Bone marrow (tissue), 2 donors: ENCODE results near the gene MORN1.

Experiments
- DNase-seq, 2 donors: peaks; one replicate each; lab custom pipeline; 2025; lab: John Stamatoyannopoulos, UW

MORN1 gene

DNA sequence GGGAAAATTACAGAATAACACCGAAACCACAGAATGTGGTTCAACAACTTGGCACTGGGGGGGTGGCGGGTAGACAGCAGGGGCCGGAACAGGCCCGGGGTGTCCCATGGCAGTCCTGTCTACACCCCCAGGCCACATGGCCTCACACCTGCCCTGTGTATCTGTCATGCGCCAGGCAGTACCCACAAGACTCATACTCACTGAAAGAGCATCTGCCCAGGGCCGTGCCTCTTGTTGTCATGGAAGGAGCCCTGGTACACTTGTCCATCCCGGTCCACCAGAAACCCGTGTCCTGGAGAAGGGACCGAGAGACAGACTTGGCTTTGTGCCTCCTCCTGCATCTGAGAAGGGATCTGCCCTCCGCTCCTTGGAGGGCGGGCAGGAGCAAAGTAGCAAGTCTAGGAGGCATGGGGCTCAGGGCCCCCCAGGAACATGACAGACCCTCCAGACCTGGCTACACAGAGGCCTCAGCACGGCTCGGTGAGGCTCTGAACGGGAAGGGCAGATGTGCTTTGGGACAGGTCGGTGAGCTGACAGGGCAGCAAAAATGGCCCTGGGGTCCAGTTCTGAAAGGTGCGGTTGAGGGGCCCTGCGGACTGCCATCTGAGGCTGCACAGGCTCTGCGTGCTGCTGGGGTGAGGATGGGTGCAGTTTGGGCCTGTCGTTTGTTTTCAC lies 5.6 kb downstream of the MORN1 start:
- DNase-seq: no peak

DNA sequence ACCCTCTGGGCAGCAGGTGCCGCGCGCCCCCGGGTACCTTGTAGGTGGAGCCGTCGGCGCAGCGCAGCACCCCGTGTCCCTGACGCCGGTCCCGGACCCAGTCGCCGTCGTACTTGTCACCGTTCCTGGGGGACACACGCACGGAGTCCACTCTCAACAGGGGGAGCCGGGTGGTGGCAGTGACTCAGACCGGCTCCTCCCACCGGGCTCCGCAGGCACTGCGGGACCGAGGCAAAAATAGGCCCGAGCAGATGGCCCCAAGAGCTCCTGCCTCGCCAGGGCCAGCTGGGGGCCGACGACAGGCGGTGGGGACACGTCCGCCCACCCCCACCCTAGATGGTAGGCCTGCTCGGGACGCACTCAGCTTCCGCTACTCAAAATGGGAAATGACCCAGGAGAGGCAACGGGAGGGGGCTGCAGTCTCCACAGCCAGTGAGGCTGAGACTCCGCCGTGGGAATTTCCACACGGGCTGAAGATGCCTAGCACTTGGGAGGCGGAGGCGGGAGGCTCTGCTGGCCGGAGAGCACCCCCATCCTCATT lies 6.3 kb downstream of the MORN1 start:
- no peak for DNase-seq

DNA sequence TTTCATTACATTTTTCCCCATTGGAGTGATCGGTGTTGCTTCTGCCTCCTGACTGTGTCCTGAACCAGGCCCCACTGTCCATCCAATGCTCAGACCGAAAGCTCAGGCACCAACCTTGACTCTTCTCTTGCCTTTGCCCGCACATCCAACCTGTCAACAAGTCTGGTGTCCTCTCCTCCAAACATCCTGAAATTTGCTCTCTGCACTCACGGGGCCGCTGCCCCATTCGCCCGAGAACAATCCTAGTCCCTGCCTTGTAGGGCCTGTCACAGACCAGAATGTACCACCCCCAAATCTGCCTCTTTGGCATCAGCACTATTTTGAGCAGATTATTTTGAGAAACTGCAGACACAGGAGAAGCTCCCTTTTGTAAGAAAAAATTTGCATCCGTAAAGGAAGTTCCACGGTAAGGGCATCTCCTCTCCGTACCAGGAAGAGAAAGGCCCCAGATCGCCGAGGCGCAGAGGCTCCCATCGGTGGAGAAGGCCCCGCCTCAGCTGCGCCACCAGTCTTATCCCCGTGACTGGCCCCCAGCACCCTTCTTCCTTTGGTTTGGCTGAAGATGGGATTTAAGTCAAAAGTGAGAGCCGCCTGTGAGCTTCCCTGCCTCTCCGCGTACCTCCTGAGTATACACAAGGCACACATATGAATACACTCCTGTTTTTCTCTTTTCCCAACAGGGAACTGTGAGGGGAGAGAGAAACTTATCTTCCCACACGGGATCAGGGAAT lies 7.1 kb downstream of the MORN1 start:
- no peak for DNase-seq

DNA sequence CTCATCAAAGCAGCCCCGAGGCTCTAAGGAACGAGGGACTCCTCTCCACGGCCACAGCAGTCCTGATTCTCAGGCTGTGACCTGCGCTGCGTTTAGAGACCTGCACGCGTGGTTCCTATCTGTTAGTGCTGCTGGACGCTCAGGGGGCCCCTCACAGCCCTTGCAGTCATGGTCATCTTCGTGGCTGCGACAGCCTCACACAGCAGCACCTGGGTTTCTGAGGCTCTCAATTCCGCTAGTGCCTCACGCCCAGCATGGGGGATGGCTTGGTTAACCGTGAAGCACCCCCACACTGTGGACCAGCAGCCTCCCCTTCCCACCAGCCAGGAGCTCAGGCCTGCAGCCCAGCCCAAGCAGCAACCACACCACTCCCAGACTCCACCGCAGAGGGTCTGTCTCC lies 7.8 kb downstream of the MORN1 start:
- no peak for DNase-seq

DNA sequence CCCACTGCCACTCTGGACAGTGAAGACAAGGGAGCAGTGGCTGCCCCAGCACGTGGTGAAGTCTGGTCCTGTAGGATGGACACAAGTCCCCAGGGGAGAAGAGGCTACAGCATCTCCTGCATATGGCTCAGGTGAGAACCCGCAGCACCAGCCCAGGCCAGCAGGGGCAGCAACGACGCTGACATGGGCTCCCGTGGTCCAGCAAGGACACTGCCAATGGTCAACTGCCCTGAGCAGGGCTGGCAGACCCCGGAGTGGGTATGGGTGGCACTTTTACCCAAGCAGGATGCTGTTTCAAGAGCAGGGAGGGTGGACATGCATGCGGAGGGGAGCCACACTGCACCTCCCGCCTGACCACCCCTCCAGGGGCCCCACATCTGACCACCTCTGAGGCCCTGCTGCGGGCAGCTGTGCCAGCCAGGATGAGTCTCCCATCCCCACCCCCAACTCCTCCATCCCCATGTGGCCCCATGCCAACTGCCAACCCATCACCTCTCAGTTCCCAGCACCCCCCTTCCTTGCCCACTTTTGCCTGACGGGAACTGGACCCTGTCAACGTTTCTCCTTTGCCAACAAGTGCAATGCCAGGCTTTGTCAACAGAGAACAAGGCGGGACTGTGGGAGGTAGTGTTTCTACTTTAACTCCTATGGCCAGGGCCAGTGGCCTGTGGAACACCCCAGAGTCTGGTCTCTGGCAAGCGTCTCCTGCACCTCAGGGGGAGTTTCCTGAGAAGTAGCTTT lies 8.6 kb downstream of the MORN1 start:
- DNase-seq: no peak

DNA sequence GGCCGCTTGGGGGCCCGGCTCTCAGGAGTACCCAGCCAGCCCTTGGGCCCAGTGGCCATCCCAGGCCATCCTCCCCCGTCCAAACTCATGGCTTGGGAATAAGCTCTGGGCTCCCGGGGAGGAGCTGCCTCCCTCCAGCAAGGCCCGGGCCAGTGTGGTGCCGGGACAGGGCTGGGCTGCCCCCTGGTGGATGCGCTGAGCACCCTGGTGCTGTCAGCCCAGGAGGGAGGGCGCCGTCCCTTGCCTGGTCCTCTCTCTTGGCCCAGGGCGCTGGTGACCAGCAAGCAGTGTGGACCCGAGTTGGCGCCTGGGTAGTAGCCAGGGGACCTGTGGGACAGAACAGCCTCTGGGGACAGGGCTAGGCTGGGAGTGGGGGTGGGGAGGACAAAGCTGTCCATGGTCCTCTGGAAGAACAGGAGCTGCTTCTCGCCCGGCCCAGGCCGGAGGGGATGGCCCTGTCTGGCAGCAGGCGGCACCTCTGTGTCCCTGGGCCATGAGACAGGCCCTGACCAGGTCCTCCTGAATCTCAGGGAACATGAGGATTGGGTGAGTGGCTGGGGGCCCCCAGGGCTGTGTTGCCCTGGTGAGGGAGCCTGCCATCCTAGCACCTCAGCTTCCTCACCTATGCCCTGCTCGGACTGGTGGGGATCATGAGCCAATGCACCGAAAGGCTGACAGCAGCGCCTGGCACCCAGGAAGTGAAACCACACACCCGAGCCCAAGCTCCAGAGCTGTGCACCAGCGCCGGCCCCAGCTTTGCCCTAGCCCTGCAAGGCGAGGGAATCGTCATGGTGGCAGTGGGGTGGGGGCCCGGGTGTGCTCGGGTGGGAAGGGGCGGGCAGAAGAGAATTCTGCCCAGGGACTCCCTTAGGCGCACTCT lies 9.4 kb downstream of the MORN1 start:
- DNase-seq: peak; percentile 52 to 62

DNA sequence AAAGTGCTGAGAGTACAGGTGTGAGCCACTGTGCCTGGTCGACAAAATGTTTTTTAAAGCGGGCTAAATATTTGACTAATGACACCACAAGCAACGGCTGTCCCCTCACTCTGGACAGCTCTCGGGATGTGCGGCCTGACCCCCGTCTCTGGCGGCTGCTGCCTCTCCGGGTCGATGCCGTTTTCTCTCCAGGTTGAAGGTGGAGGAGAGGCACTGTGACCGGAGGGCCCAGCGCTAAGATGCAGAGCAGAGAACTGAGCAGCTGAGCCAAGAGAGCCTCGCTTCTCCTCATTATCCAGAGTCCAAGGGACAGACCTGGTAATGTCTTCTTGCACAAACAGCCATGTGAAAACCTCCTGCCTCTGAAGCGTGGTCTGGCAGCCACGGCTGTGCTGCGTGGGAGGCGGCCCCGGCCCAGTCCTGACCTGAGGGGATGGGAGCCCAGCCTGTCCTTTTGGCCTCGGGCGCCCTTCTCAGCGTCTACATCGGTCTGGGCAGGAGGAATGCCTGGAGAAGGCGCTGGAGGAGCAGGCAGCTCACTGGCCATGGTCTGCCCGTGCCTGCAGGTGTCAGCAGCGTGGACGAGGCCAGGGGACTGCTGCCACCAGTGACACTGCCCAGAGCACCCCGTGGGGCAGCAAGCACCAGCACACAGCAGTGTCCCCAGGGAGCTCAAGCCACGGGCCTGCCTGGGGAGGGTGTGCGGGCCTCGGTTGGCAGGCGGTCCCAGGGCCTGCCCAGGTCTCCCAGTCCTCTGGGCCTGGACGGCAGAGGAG lies 10.3 kb downstream of the MORN1 start:
- no peak for DNase-seq

DNA sequence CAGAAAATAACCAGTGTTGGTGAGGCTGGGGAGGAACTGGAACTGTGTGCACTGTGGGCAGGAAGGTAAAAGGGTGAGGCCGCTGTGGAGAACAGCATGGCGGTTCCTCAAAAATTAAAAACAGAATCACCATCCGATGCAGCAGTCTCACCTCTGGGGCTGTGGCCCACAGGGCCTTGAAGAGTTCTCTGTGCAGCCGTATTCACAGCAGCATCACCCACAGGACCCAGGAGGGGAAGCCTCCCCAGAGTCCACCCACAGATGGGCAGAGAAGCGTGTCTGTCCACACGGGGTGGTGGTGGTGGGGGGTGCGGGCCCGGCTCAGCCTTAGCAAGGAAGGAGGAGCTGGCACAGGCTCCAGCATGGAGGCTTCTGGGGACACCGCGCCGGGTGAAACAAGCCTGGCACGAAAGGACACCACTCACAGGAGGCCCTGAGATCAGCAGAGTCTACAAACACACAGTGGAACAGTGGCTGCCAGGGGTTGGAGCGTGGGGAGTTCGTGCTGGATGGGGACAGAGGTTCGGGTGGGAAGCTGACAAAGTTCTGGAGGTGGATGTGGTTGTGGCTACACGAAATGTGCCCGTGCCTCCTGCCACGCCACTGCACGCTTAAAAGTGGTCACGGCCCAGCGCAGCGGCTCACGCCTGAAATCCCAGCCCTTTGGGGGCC lies 11.5 kb downstream of the MORN1 start:
- DNase-seq: no peak

DNA sequence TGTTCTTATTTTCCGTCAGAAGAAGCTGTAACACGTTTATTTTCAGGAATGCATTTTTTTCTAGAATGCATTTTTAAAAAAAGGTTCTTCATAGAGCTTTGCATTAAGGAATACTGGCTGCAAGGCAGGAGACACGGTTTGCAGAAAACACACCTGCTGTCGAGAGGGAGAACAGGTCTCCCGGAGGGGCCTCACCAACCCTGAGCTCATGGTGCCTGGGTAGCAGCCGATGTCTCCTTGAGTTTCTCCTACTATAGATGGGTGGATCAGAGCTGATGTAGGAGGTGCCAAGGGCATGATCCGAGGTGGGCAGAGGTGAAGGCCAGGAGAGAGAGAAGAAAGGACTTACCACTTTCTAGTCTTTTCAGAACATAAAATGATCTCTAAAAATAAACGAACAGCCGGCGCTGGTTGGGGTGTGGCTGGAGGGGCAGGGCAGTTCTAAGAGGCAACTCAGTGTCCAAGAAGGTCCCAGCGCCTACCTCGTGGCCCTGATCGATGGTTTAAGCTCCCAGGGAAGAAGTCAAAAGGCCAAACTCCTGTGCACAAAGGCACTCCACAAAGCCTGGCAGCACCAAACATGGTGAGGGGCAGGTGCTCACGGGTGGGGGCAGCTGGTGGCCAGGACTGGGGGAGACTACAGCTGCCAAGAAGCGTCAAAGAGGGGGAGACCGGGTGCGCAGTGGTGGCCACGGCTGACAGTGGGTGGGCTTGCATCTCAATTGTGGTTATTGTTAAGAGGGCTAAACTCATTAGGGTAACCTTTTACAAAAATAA lies 12.2 kb downstream of the MORN1 start:
- no peak for DNase-seq

DNA sequence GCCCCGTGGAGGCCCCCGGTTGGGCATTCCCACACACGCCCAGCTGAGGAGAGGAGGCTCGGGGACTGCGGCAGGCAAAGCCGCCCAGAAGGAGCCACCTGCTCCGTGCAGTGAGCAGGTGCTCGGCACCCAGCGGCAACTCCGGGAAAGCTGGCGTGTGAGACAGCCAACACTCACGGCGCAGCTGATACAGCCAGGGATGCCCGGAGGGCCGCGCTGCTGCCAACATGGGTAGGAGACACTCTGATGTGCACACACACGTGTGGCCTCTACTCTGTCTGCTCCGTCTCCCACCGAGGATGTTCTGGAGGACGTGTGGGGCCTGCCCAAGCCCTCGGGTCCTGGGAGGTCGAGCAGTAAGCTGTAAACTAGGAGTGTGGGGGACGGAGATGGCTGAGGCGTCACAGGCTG lies 12.9 kb downstream of the MORN1 start:
- no peak for DNase-seq

DNA sequence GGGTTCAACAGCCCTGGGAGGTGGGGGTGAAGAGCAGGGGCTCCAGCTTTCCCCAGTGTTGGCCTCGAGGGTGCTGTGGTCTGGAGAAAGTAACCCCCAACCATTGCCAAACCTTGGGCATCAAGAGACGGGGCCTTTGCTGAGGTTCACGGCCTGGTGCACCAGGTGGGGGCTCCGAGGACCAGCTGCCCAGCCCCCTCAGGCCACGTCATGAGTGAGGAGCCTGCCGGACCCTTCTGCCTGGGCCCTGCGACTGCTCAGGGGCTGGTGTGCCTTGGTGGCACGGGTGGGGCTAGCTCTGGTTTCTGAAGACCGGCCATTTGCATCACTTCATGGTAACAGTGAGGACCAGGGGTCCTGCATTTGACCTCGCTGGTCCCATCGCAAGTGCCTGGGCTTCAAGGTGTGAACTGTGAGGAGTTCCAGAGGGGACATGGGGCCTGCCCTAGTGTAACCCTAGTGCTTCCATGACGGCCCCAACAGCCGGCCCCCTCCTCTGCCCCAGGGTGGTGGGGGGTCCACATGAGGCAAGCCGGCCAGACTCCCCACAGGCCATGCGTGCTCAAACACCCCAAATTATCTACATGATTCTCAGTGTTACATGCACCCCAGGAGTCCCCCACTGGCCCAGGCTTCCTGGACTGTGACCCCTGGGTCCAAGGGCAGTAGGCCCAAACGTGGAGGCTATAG lies 13.5 kb downstream of the MORN1 start:
- no peak for DNase-seq

DNA sequence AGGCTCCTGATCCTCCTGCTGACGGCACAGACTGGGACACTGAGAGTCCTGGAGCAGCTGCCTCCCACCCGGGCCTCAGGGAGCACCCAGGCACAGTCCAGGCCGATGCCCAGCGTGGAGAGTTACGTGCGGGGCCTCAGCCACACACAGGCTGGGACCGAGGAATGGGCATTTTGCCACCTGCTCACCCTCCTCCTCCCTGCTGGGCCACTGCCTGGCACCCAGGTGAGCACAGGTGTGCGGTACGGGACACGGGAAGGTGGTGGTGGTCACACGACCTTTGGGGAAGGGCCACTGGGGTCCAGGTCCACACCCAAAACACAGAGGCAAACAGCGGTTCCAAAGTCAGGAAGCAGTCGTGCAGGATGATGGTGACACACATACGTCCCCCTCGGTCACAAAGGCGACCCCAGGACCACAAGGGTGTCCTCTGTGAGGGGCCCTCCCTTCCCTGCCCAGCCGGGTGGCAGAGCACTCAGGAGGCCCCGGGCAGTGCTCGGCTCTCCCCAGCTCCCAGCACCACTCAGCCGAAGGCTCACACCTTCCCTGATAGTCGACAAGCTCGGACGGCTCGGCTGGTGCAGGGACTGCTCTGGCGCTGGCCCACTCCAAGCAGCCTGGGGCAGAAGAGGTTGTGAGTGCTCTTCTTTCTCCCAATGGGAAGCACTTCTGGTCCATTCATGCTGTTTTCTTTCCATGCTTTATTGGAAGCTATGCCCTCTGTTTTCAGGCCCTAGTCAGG lies 14.3 kb downstream of the MORN1 start:
- DNase-seq: no peak

DNA sequence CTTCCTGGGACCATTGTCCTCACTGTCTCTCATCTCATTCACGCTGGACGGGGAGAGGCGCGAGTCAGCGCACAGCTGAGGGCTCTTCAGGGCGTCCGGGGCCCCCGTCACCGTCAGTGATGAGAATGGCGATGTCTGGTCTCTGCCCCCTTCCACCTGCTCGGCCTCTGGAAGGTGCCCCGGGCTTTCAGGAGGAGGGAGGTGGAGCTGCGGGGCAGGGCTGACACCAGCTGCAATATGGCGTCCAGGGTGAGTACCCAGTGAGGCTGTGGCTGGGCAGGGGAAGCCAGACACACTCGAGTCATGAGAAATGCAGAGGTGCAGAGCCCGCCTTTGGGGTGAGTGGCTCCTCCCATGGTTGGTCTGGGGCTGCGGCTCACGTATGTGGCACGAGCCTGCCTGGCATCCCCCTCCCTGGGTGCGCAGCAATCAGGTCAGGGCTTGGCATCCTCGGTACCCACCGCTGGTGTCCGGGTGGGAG lies 15.1 kb downstream of the MORN1 start:
- DNase-seq: no peak

DNA sequence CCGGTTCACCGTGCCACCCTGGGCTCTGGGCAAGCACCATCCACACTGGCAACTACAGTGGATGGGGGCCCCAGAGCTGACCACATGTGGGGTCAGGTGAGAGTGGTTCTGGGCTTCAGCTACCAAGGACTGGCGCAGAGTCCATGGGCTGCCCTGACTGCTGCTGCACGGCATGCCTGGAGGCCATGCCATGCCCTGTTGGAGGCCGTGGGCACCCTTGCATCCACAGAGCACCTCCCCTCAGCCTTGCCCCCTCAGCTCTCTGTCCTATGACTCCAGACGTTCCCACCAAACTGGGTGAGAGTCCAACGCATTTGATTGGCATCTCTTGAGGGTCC lies 15.5 kb downstream of the MORN1 start:
- DNase-seq: no peak

DNA sequence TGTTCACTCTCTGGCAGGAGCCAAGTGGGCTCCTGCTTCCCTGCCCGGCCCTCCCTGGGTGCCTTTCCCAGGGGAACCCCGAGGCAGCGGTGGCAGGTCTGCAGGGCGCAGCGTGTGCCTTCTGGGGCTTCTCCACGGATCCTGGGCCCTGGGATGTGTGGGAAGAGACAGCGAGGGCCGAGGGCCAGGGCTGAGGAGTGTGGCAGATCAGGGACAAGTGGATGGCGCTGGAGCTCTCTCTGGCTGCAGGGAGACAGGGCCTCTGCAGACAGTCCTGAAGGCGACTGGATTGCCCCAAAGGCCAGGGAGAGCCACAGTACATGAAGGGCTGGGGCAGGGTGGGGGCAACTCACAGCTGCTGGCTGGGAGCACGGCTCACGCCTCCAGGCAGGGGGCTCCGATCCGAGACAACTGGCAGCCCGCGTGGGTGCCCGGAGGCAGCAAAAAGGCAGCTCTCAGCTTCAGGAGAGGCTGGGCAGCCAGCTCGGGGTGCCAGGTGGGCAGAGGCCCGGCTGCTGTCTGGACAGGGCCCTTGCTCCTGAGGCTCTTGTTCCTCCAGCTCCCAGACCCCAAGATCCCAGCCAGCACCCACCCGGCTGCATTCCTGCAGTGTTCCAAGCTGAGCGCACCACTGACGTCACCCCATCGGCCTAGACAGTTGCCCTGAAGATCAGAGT lies 16.0 kb downstream of the MORN1 start:
- DNase-seq: no peak

DNA sequence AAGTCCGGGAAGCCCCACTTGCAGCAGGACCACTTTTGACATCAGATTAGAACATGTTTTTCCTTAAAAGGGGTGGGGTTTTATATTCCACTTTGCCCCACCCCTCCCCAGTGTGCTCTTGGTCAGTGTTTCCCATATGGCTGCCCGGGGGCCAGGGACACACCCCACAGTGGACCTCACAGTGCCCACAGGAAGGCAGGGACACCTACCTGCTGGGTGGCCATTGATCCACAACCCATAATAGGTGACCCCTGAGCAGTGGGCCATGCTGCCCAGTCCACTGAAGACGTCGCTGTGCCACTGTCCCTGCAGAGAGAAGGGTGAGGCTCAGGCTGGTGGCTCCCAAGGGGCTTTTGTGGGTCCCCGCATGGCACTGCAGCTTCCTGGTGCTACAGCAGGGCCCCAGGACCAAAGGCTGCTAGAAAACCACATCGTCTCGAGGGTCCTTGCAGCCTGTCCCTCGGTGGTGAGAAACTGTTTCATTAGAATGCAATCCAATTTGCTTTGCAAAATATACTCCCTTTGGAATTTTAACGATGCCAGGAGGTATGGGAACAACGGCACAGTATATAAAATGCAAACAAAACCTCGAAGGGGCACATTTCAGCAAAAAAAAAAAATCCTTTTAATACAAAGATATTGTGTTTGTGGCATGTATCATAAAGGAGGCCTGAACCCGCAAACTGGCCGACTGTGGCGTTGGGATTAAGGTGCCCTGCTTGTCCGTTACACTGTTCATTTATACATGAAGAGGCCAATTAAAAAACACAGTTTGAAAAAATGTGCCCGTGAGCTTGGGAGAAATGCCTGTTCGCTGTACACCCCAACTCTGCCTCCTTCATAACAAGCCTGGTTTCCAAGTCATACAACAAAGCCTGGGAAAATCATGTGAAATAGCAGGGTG lies 16.9 kb downstream of the MORN1 start:
- DNase-seq: no peak
